ENCODE data around the gene DCHS1. TPM values are rescaled to one million over a fixed set of nuclear protein-coding genes. Genes with fewer than 3 reads are reported as not detected.

Gene DCHS1
- total RNA-seq, 1 donor from 2014 or later: 22.7 TPM

- ATAC-seq (no peak), DNase-seq (ENCODE audit: low spot score) (no peak)
- intact Hi-C loops (cut with DNase I): no loop called here
Measured at GRCh38 chr11:6633422-6634408, 21.9 kb downstream of the DCHS1 start.

- no peak for ATAC-seq
- intact Hi-C loops (cut with DNase I): no loop called here
Measured at GRCh38 chr11:6632116-6633073, 23.2 kb downstream of the DCHS1 start.

GRCh38 chr11:6631361-6631890 lies 24.2 kb downstream of the DCHS1 start:
- intact Hi-C loops (cut with DNase I): no loop called here
- no peak for ATAC-seq
- DNase-seq (ENCODE audit: low spot score): no peak

More at GRCh38 chr11:6632116-6633073, 23.2 kb downstream of the DCHS1 start:
- DNase-seq (ENCODE audit: low spot score): no peak

GRCh38 chr11:6630632-6631291 lies 24.8 kb downstream of the DCHS1 start:
- ATAC-seq (no peak), DNase-seq (ENCODE audit: low spot score) (no peak)
- intact Hi-C loops (cut with DNase I): no loop called here

GRCh38 chr11:6629892-6630631 lies 25.5 kb downstream of the DCHS1 start:
- no peak for ATAC-seq
- intact Hi-C loops (cut with DNase I): no loop called here
- no peak for DNase-seq (ENCODE audit: low spot score)

GRCh38 chr11:6629573-6629891 lies 26.1 kb downstream of the DCHS1 start:
- DNase-seq (ENCODE audit: low spot score): no peak
- intact Hi-C loops (cut with DNase I): no loop called here
- ATAC-seq: no peak

- intact Hi-C loops (cut with DNase I): no loop called here
- DNase-seq (ENCODE audit: low spot score) (no peak), ATAC-seq (no peak)
Measured at GRCh38 chr11:6628526-6628925, 27.1 kb downstream of the DCHS1 start.

GRCh38 chr11:6627762-6628241 lies 27.8 kb downstream of the DCHS1 start:
- DNase-seq (ENCODE audit: low spot score): no peak
- no peak for ATAC-seq
- intact Hi-C loops (cut with DNase I): no loop called here

GRCh38 chr11:6626971-6627761 lies 28.4 kb downstream of the DCHS1 start:
- DNase-seq (ENCODE audit: low spot score) (no peak), ATAC-seq (no peak)
- intact Hi-C loops (cut with DNase I): no loop called here

GRCh38 chr11:6625832-6626420 lies 29.7 kb downstream of the DCHS1 start:
- no peak for ATAC-seq
- intact Hi-C loops (cut with DNase I): no loop called here
- no peak for DNase-seq (ENCODE audit: low spot score)

GRCh38 chr11:6625156-6625831 lies 30.3 kb downstream of the DCHS1 start:
- ATAC-seq: no peak
- no peak for DNase-seq (ENCODE audit: low spot score)
- intact Hi-C loops (cut with DNase I): no loop called here

GRCh38 chr11:6623391-6624363 lies 31.9 kb downstream of the DCHS1 start:
- no peak for ATAC-seq
- intact Hi-C loops (cut with DNase I): no loop called here

GRCh38 chr11:6622261-6623171 lies 33.1 kb downstream of the DCHS1 start:
- intact Hi-C loops (cut with DNase I): no loop called here
- ATAC-seq (no peak), DNase-seq (ENCODE audit: low spot score) (peak; percentile 55)

More at GRCh38 chr11:6623391-6624363, 31.9 kb downstream of the DCHS1 start:
- peak; percentile 55 for DNase-seq (ENCODE audit: low spot score)

GRCh38 chr11:6621711-6622211 lies 33.8 kb downstream of the DCHS1 start:
- intact Hi-C loops (cut with DNase I): no loop called here
- ATAC-seq (no peak), DNase-seq (ENCODE audit: low spot score) (peak; percentile 59)
